Mesangial cell (primary cell): Measurements from ENCODE around the gene POLR2F. TPM values are rescaled to one million over a fixed set of nuclear protein-coding genes. Genes with fewer than 3 reads are reported as not detected.

ENCODE experiments used
- total RNA-seq: library from RNA; depleted of rRNA; stranded (reverse); fragments of >200 nt; gene quantifications from 2 replicates; pipeline ENCODE4 v1.2.3, GENCODE V29; 2015

The POLR2F gene
- total RNA-seq, result 61.7 and 104 TPM in 2 replicates

GRCh38 chr22:37953437-37954179 lies at the start of gene POLR2F, which contains the start of gene C22orf23:
Gene POLR2F (plus strand): TSS chr22:37953699. CDS start chr22:37953788, 89 bp downstream.
Gene C22orf23 (minus strand): TSS chr22:37953601. CDS start chr22:37953149, 452 bp downstream.

GRCh38 chr22:37905534-37906363 lies 47.8 kb upstream of the POLR2F start, which contains the start of gene MICALL1:
Gene MICALL1 (plus strand): TSS chr22:37906297. CDS start chr22:37906423, 126 bp downstream.

DNA sequence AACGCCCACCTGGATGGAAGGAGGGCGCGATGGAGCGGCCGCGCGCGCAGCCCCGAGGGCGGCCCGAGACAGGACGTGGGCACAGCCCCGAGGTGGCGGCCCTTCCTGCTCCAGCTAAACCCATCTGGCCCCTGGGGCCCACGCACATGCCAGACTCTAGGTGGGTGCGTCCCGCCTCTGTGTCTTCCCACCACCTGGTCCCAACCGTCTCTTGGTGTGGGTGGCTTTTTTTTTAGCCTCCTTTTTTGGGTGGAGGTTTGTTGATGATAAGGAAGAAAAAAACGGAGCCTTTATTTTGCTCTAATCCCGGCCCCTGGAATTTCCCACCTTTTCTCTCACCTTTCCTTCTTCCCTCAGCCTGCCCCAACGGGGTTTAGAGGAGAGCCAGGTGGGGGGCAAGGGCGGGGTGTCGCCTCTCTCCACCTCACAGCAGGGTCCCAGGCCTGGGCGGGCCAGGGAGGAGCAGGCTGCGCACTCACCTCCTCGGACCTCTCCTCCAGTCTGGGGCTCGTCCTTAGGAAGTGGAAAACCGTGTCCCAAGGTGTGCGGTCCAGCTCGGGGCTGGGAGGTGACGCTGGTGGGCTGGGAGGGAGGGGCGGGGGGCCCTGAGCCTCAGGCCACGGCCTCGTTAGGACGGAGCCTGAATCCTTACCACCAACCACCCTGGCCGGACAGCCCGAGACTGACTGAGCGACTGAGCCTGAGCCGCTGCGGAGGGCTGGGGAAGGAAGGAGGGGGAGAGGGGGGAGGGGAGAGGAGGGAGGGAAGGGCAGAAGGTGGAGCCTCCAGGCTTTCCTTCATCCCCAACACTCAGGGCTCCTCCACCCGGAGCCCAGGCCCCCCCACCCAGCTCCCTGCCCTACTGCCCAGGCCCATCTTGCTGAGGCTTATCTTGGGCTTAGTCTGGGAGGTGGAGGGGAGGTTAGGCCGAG lies 30.6 kb downstream of the POLR2F start, which contains the start of gene SOX10:
SOX10 (minus strand) TSS at position 696 of the 932 bp plus-strand sequence. CDS start 771 bp downstream, outside the sequence.

Other genes starting within 250 kb of the POLR2F start
- gene GCAT, start 145.8 kb upstream of the POLR2F start, total RNA-seq, result 23.1 and 32.8 TPM in 2 replicates
- gene GALR3, start 130.3 kb upstream of the POLR2F start, total RNA-seq, result not detected in 2 replicates
- gene ANKRD54, start 109.4 kb upstream of the POLR2F start, total RNA-seq, result 20.0 and 29.8 TPM in 2 replicates
- gene EIF3L, start 104.3 kb upstream of the POLR2F start, total RNA-seq, result 301 and 455 TPM in 2 replicates
- 38.4 and 58.7 TPM in 2 replicates for gene MICALL1, start 47.4 kb upstream of the POLR2F start, total RNA-seq
- gene C22orf23, start 98 bp upstream of the POLR2F start, total RNA-seq, result under 0.01 and 0.33 TPM in 2 replicates
- gene SOX10, start 30.9 kb downstream of the POLR2F start, total RNA-seq, result 0.16 TPM in 1 of 2 replicates, not detected in the other
- gene PICK1, start 103.7 kb downstream of the POLR2F start, total RNA-seq, result 31.8 and 44.1 TPM in 2 replicates
- 0.51 TPM in 1 of 2 replicates, not detected in the other for gene SLC16A8, start 130.5 kb downstream of the POLR2F start, total RNA-seq
- 4.2 and 6.0 TPM in 2 replicates for gene BAIAP2L2, start 157.0 kb downstream of the POLR2F start, total RNA-seq
- 3.7 and 32.6 TPM in 2 replicates for gene PLA2G6, start 228.1 kb downstream of the POLR2F start, total RNA-seq
- 12.5 and 17.1 TPM in 2 replicates for gene MAFF, start 248.3 kb downstream of the POLR2F start, total RNA-seq